GM18951 (cell line): ENCODE measurements around the gene HAPLN2.

Source experiments
- POLR2A ChIP-seq: IDR thresholded peaks from 4 replicates; pipeline ENCODE4 v1.6.1; 2011; ENCODE audit warnings: mild to moderate bottlenecking; ENCODE audit not compliant: insufficient read length, insufficient read depth; ENCODE audit errors: extremely low read depth
- in situ Hi-C: fragments of 300-500 bp; cut with MboI; formaldehyde crosslinking; loops from one replicate; pipeline ENCODE4 v1.12.0; 2022; ENCODE audit warnings: low sequenced_read_pairs, mixed read lengths, inconsistent platforms; ENCODE audit not compliant: unreplicated experiment

The HAPLN2 gene

GRCh38 chr1:156670359-156670758 lies 51.1 kb downstream of the HAPLN2 start:
- in situ Hi-C loops = no loop called here
- TF ChIP-seq POLR2A = no peak

- in situ Hi-C loops = no loop called here
- TF ChIP-seq POLR2A = no peak
Measured at GRCh38 chr1:156670791-156671190, 51.6 kb downstream of the HAPLN2 start.

GRCh38 chr1:156671804-156672203 lies 52.6 kb downstream of the HAPLN2 start:
- in situ Hi-C loops = no loop called here
- TF ChIP-seq POLR2A = no peak

GRCh38 chr1:156673387-156674121 lies 54.3 kb downstream of the HAPLN2 start:
- in situ Hi-C loops = no loop called here
- no peak for TF ChIP-seq POLR2A
